ENCODE data around the gene PRAC1. TPM values are rescaled to one million over a fixed set of nuclear protein-coding genes. Genes with fewer than 3 reads are reported as not detected.

Gene PRAC1
- total RNA-seq, 4 donors from 2014 or later, result not detected

- DNase-seq (ENCODE audit: low spot score in 2 of 2), result no peak
- Histone ChIP-seq H3K4me1 (peaks cover 0 to 29% (median 4%) of the 10 kb centered on the region in 4 donors), H3K27me3 (peaks cover 2 to 100% of the 10 kb centered on the region in 2 donors), H3K36me3 (no peaks in the 10 kb centered on the region), H3K4me3 (no peak overlapping the region), H3K9me3 (no peaks in the 10 kb centered on the region), H3K27ac (no peak overlapping the region)
- no peak for TF ChIP-seq EP300 (IDR thresholded peaks at IDR 0.05)
- TF ChIP-seq POLR2A (IDR thresholded peaks at IDR 0.05), result no peak
- TF ChIP-seq CTCF (IDR thresholded peaks at IDR 0.05), result no peak
- 4 to 6% methylated on average over 41 to 52 of the region's 52 CpGs for WGBS, 2 donors
These were observed 32.4 kb upstream of the PRAC1 start for GRCh38 chr17:48754500-48755261.

- 8 to 10% methylated on average over 20 to 22 of the region's 22 CpGs for WGBS, 2 donors
- DNase-seq (ENCODE audit: low spot score in 2 of 2), result no peak
- Histone ChIP-seq H3K4me3 (no peak overlapping the region), H3K4me1 (peaks cover 0 to 29% (median 4%) of the 10 kb centered on the region in 4 donors), H3K27ac (no peak overlapping the region), H3K27me3 (peaks cover 2 to 100% of the 10 kb centered on the region in 2 donors), H3K36me3 (no peaks in the 10 kb centered on the region), H3K9me3 (no peaks in the 10 kb centered on the region)
- no peak for TF ChIP-seq EP300 (IDR thresholded peaks at IDR 0.05)
- TF ChIP-seq CTCF (IDR thresholded peaks at IDR 0.05), result no peak
- TF ChIP-seq POLR2A (IDR thresholded peaks at IDR 0.05), result no peak
These were observed 31.6 kb upstream of the PRAC1 start for GRCh38 chr17:48753794-48754499.

GRCh38 chr17:48752399-48753288 lies 30.3 kb upstream of the PRAC1 start:
- Histone ChIP-seq H3K36me3 (no peaks in the 10 kb centered on the region), H3K27ac (no peak overlapping the region), H3K4me1 (peaks cover 0 to 33% (median 4%) of the 10 kb centered on the region in 4 donors), H3K9me3 (no peaks in the 10 kb centered on the region), H3K4me3 (no peak overlapping the region), H3K27me3 (peaks cover 3 to 100% of the 10 kb centered on the region in 2 donors)
- no peak for TF ChIP-seq POLR2A (IDR thresholded peaks at IDR 0.05)
- no peak for TF ChIP-seq CTCF (IDR thresholded peaks at IDR 0.05)
- TF ChIP-seq EP300 (IDR thresholded peaks at IDR 0.05), result no peak
- DNase-seq (ENCODE audit: low spot score in 2 of 2), result no peak
- WGBS, 2 donors, result 4 to 5% methylated on average over 36 to 40 of the region's 43 CpGs

GRCh38 chr17:48751733-48752398 lies 29.5 kb upstream of the PRAC1 start:
- Histone ChIP-seq H3K9me3 (no peaks in the 10 kb centered on the region), H3K27me3 (peaks cover 8 to 100% of the 10 kb centered on the region in 2 donors), H3K36me3 (no peaks in the 10 kb centered on the region), H3K4me1 (peaks cover 0 to 38% (median 4%) of the 10 kb centered on the region in 4 donors), H3K27ac (no peak overlapping the region), H3K4me3 (no peak overlapping the region)
- TF ChIP-seq CTCF (IDR thresholded peaks at IDR 0.05), result no peak
- no peak for TF ChIP-seq EP300 (IDR thresholded peaks at IDR 0.05)
- no peak for TF ChIP-seq POLR2A (IDR thresholded peaks at IDR 0.05)
- 2 to 7% methylated on average over 13 of the region's 13 CpGs for WGBS, 2 donors
- DNase-seq (ENCODE audit: low spot score in 2 of 2), result no peak

Measured in tibial nerve (tissue), 4 donors.